Kidney epithelial cell (primary cell): Measurements from ENCODE around the gene RPAIN. TPM values are rescaled to one million over a fixed set of nuclear protein-coding genes. Genes with fewer than 3 reads are reported as not detected.

Source experiments
- total RNA-seq: library from RNA; depleted of rRNA; stranded (reverse); fragments of >200 nt; gene quantifications from 2 replicates; pipeline ENCODE4 v1.2.3, GENCODE V29; 2015

Gene RPAIN
- total RNA-seq, 1 donor from 2014 or later = 71.4 TPM

Other genes with a start within 250 kb of the RPAIN start
- gene ZNF594, start 228.3 kb upstream of the RPAIN start, total RNA-seq = 9.4 and 10.5 TPM in 2 replicates
- not detected in 2 replicates for gene SCIMP, start 185.3 kb upstream of the RPAIN start, total RNA-seq
- gene RABEP1, start 137.9 kb upstream of the RPAIN start, total RNA-seq = 21.8 and 27.7 TPM in 2 replicates
- gene NUP88, start 520 bp upstream of the RPAIN start, total RNA-seq = 68.2 and 95.8 TPM in 2 replicates
- gene C1QBP, start 19.0 kb downstream of the RPAIN start, total RNA-seq = 200 and 232 TPM in 2 replicates
- 16.4 and 17.2 TPM in 2 replicates for gene DHX33, start 48.8 kb downstream of the RPAIN start, total RNA-seq
- gene DERL2, start 66.0 kb downstream of the RPAIN start, total RNA-seq = 45.9 and 65.6 TPM in 2 replicates
- 23.7 and 25.1 TPM in 2 replicates for gene MIS12, start 66.4 kb downstream of the RPAIN start, total RNA-seq
- 14.4 and 15.7 TPM in 2 replicates for gene NLRP1, start 164.3 kb downstream of the RPAIN start, total RNA-seq